Thyroid gland (tissue), 4 donors: Measurements from ENCODE around the gene TBCD. TPM values are rescaled to one million over a fixed set of nuclear protein-coding genes. Genes with fewer than 3 reads are reported as not detected.

Experiments used
- DNase-seq, 2 donors: peaks; one replicate each; pipeline ENCODE4 v3.0.0-alpha.2; 2019
- H3K27ac ChIP-seq, 3 donors: fragments of 200-600 bp; sonication (generic); 1 replicate in 2 of 3; 2 replicates in 1 of 3; pipeline ENCODE4 v1.5.1; 2016 to 2019; ENCODE audit warnings: mild to moderate bottlenecking in 1 of 3, moderate library complexity in 1 of 3
- H3K27me3 ChIP-seq: fragments of 200-600 bp; sonication (generic); one replicate; pipeline ENCODE4 v1.5.1; 2019
- H3K36me3 ChIP-seq, 2 donors: fragments of 200-600 bp; sonication (generic); one replicate each; pipeline ENCODE4 v1.5.1; 2016 to 2019
- H3K4me1 ChIP-seq, 2 donors: fragments of 200-600 bp; sonication (generic); one replicate each; pipeline ENCODE4 v1.5.1; 2017 to 2019
- H3K4me3 ChIP-seq, 3 donors: fragments of 200-600 bp; sonication (generic); replicated peaks in 1 of 3; 1 replicate in 2 of 3; 2 replicates in 1 of 3; pipeline ENCODE4 v1.5.1; 2016; ENCODE audit warnings: mild to moderate bottlenecking in 1 of 3
- H3K9me3 ChIP-seq: fragments of 200-600 bp; sonication (generic); one replicate; pipeline ENCODE4 v1.5.1; 2017
- POLR2A ChIP-seq, 2 donors: fragments of 450-650 bp; IDR thresholded peaks; one replicate each; pipeline ENCODE4 v1.6.1; 2017; ENCODE audit warnings: antibody characterized with exemption in 2 of 2, mild to moderate bottlenecking in 2 of 2, moderate library complexity in 1 of 2
- WGBS, 2 donors: methylation state at CpG; one replicate each; pipeline ENCODE4 v1.1.5; 2017; 5-methylcytosine and 5-hydroxymethylcytosine counted together
- intact Hi-C: fragments of 100-400 bp; cut with DNase I; formaldehyde crosslinking; loops from one replicate; pipeline ENCODE4 v1.15.1; 2023
- total RNA-seq, 4 donors: library from RNA; depleted of rRNA; stranded (reverse); fragments of >200 nt; gene quantifications; one replicate each; pipeline ENCODE4 v1.2.3, GENCODE V29; 2016
- TF ChIP-seq, protein P1 (sequence below), 6 experiments: fragments of 200-600 bp in 3 of 6; fragments of 450-650 bp in 3 of 6; sonication (generic) in 3 of 6; IDR thresholded peaks; one replicate each; pipeline ENCODE4 v1.5.1; 2016 to 2019; ENCODE audit warnings: antibody characterized with exemption in 6 of 6, mild to moderate bottlenecking in 2 of 6, inconsistent platforms in 1 of 6, moderate library complexity in 1 of 6

Gene TBCD
- total RNA-seq, 4 donors from 2014 or later, result 72.6 to 85.9 (median 79.6) TPM

DNA sequence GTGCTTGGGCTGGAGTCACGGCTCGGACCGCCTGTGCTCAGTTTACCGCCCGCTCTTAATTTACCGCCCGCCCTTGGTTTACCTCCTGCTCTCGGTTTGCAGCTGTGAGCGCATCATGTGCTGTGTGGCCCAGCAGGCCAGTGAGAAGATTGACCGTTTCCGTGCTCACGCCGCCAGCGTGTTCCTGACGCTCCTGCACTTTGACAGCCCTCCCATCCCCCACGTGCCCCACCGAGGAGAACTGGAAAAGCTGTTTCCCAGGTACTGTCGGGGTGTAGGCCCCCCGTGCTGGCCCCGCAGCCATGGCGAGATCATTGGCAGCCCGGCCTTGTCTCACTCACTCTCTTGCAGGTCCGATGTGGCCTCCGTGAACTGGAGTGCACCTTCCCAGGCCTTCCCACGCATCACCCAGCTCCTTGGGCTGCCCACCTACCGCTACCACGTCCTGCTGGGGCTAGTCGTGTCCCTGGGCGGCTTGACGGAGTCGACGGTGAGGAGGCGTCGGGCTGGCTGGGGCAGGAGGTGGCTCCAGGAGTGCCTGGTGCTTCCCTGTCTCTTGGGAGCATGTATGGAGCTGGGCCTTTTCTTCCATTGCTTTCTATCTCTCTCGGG is 177.3 kb downstream of the TBCD start:
- DNase-seq, result no peak

DNA sequence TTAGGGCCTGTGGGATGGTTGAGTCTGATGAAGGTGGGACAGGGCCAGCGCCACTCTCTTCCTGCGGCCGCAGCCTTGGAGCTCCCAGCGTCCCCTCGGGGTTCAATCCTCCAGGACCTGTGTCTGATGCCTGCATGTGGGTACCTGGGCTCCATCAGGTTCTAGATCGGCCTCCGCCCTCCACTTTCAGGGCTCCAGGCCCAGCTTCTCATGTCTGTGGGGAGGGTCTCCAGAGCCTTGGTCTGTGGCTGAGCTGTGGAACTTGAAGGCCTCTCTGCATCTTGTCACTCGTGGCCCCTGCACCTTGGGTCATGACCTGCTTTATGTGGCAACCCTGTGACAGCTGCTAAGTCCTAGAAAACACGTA is 177.8 kb downstream of the TBCD start:
- 93 to 100% methylated on average over 2 to 5 of the region's 9 CpGs for WGBS, 2 donors
- intact Hi-C loops, result no loop called here

More for the DNA sequence above, 177.3 kb downstream of the TBCD start:
- TF ChIP-seq, protein P1, sequence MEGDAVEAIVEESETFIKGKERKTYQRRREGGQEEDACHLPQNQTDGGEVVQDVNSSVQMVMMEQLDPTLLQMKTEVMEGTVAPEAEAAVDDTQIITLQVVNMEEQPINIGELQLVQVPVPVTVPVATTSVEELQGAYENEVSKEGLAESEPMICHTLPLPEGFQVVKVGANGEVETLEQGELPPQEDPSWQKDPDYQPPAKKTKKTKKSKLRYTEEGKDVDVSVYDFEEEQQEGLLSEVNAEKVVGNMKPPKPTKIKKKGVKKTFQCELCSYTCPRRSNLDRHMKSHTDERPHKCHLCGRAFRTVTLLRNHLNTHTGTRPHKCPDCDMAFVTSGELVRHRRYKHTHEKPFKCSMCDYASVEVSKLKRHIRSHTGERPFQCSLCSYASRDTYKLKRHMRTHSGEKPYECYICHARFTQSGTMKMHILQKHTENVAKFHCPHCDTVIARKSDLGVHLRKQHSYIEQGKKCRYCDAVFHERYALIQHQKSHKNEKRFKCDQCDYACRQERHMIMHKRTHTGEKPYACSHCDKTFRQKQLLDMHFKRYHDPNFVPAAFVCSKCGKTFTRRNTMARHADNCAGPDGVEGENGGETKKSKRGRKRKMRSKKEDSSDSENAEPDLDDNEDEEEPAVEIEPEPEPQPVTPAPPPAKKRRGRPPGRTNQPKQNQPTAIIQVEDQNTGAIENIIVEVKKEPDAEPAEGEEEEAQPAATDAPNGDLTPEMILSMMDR (IDR thresholded peaks at IDR 0.05), result no peak
- TF ChIP-seq POLR2A (IDR thresholded peaks at IDR 0.05), result no peak
- no peaks in the 10 kb centered on the region for H3K4me1 ChIP-seq
- H3K27me3 ChIP-seq, result no peaks in the 10 kb centered on the region
- 95 to 98% methylated on average over 35 of the region's 35 CpGs for WGBS, 2 donors
- H3K36me3 ChIP-seq, result peaks cover 60 to 65% of the 10 kb centered on the region in 2 donors
- intact Hi-C loops, result no loop called here
- no peak overlapping the region for H3K4me3 ChIP-seq
- no peaks in the 10 kb centered on the region for H3K9me3 ChIP-seq
- H3K27ac ChIP-seq, result no peak overlapping the region

DNA sequence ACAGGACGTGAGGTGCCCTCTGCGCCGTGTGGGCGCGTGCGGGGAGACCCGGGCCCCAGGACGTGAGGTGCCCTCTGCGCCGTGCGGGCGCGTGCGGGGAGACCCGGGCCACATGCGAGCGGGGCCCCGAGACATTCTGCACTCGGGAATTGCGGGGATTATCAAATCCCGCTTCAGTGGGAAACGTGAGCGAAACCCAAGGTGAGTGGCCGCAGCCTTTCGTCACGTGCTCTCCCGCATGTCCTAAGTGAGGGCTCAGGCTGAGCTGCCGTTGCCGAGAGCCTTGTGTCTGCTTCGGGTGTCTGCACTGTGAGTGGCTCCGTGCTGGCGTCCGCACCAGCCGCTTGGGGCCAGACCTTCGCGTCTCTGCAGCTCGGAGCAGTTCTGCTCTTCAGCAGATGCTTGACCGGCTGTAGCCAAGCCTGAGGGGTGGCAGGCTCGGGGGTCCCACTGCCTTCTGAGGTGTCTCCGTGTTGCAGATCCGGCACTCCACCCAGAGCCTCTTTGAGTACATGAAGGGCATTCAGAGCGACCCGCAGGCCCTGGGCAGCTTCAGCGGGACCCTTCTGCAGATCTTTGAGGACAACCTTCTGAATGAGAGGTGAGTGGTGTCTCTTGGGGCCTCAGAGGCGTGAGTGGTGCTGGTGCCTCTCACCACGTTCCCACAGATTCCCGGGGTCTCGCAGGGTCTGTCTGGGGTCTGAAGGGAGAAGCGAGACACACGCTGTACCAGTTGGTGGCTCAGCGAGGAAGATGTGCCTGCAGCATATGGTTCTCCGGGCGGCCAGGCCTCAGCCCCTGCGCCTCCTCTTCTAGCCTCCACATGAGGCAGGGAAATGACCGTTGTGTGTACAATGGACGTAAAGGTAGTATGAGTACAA is 178.4 kb downstream of the TBCD start:
- no peak overlapping the region for H3K4me3 ChIP-seq
- no peaks in the 10 kb centered on the region for H3K9me3 ChIP-seq
- no peaks in the 10 kb centered on the region for H3K27me3 ChIP-seq
- 98% methylated on average over 53 to 56 of the region's 56 CpGs for WGBS, 2 donors
- intact Hi-C loops, result no loop called here
- H3K4me1 ChIP-seq, result no peaks in the 10 kb centered on the region
- TF ChIP-seq POLR2A (IDR thresholded peaks at IDR 0.05), result no peak
- TF ChIP-seq, protein P1 (IDR thresholded peaks at IDR 0.05), result no peak
- no peak for DNase-seq
- peaks cover 62 to 64% of the 10 kb centered on the region in 2 donors for H3K36me3 ChIP-seq
- H3K27ac ChIP-seq, result no peak overlapping the region

More for the DNA sequence above, 177.8 kb downstream of the TBCD start:
- no peak for TF ChIP-seq POLR2A (IDR thresholded peaks at IDR 0.05)
- TF ChIP-seq, protein P1 (IDR thresholded peaks at IDR 0.05), result no peak
- DNase-seq, result no peak
- Histone ChIP-seq H3K27ac (no peak overlapping the region), H3K27me3 (no peaks in the 10 kb centered on the region), H3K36me3 (peaks cover 64 to 65% of the 10 kb centered on the region in 2 donors), H3K9me3 (no peaks in the 10 kb centered on the region), H3K4me3 (no peak overlapping the region), H3K4me1 (no peaks in the 10 kb centered on the region)

DNA sequence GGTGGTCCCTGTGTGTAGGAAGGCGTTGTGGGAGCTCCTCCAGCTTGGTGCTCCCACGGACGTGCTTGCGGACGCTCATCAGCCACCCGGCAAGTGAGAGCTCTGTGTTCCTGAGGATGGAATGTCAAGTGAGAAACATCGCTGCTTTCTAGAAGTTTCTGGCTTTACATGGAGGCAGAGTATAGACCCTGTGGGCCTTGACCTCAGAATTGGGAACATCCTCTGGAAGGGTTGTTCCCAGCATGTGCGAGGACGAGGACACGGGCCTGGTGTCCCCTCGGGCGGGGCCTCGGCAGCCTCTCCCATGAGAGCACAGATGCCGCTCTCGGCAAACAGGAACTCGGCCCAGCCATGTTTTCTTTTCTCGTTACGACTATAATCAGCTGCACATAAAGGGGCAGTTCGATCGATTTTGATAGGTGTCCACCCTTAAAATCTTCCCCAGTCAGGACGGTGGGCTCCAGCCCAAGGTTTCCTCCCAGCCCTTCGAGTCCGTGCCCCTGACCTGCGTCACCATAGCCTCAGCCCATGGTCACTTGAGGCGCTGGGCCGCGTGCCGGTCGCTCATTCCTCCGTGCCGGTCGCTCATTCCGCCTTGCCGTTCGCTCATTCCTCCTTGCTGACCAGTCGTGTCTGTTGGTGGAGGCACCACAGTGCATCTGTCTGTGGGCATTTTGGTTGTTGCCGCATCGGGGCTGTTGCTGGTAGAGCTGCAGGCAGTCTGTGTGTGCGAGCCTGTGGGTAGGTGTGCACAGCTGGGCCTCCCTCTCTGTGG is 179.2 kb downstream of the TBCD start:
- no peaks in the 10 kb centered on the region for H3K9me3 ChIP-seq
- DNase-seq, result peak in 1 of 2 donors; percentile 1
- H3K27me3 ChIP-seq, result no peaks in the 10 kb centered on the region
- intact Hi-C loops, result no loop called here
- 95% methylated on average over 36 to 38 of the region's 39 CpGs for WGBS, 2 donors
- TF ChIP-seq, protein P1 (IDR thresholded peaks at IDR 0.05), result no peak
- no peak for TF ChIP-seq POLR2A (IDR thresholded peaks at IDR 0.05)
- H3K27ac ChIP-seq, result no peak overlapping the region
- no peak overlapping the region for H3K4me3 ChIP-seq
- peaks cover 56 to 60% of the 10 kb centered on the region in 2 donors for H3K36me3 ChIP-seq
- H3K4me1 ChIP-seq, result no peaks in the 10 kb centered on the region
